ENCODE measurements around the gene EVA1A.

Gene EVA1A

DNA sequence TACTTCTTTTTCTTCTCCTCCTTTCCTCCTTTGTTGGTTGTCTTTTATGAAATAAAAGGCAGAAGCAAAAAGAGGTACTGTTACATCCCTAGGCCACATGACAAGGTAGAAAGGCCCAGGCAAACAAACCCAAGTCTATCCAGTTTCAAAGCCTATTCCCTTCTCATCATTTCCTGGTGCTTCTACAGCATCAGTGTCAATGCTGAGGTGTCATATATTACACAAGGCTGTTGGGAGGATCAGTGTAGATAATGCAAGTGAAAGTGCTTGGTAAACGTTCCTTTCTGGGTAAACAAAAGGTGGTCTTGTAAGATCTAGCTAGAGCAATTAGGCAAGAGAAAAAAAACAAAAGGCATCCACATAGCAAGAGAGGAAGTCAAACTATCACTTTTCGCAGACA lies 64.9 kb downstream of the EVA1A start (continued):
- TF ChIP-seq, protein P1, sequence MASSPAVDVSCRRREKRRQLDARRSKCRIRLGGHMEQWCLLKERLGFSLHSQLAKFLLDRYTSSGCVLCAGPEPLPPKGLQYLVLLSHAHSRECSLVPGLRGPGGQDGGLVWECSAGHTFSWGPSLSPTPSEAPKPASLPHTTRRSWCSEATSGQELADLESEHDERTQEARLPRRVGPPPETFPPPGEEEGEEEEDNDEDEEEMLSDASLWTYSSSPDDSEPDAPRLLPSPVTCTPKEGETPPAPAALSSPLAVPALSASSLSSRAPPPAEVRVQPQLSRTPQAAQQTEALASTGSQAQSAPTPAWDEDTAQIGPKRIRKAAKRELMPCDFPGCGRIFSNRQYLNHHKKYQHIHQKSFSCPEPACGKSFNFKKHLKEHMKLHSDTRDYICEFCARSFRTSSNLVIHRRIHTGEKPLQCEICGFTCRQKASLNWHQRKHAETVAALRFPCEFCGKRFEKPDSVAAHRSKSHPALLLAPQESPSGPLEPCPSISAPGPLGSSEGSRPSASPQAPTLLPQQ (tag by site-specific recombination; IDR thresholded peaks at IDR 0.05) = no peak
- TF ChIP-seq ZNF140 (tag by site-specific recombination; IDR thresholded peaks at IDR 0.05) (no peak), ZNF580 (tag by site-specific recombination; IDR thresholded peaks at IDR 0.05) (no peak), ZNF514 (tag by site-specific recombination; IDR thresholded peaks at IDR 0.05) (no peak), ZNF169 (tag by site-specific recombination; IDR thresholded peaks at IDR 0.05) (no peak), BCL6B (tag by site-specific recombination; IDR thresholded peaks at IDR 0.05) (no peak), ZIC2 (tag by site-specific recombination; IDR thresholded peaks at IDR 0.05) (no peak), ZNF654 (tag by site-specific recombination; IDR thresholded peaks at IDR 0.05; ENCODE audit: low read depth) (no peak), ZNF23 (tag by site-specific recombination; IDR thresholded peaks at IDR 0.05; ENCODE audit: borderline replicate concordance) (no peak), ZNF202 (tag by site-specific recombination; IDR thresholded peaks at IDR 0.05; ENCODE audit: borderline replicate concordance) (no peak), ZNF701 (tag by site-specific recombination; IDR thresholded peaks at IDR 0.05) (no peak), ZNF621 (tag by site-specific recombination; IDR thresholded peaks at IDR 0.05) (no peak)
- TF ChIP-seq, protein P2, sequence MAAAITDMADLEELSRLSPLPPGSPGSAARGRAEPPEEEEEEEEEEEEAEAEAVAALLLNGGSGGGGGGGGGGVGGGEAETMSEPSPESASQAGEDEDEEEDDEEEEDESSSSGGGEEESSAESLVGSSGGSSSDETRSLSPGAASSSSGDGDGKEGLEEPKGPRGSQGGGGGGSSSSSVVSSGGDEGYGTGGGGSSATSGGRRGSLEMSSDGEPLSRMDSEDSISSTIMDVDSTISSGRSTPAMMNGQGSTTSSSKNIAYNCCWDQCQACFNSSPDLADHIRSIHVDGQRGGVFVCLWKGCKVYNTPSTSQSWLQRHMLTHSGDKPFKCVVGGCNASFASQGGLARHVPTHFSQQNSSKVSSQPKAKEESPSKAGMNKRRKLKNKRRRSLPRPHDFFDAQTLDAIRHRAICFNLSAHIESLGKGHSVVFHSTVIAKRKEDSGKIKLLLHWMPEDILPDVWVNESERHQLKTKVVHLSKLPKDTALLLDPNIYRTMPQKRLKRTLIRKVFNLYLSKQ (tag by site-specific recombination; IDR thresholded peaks at IDR 0.05; ENCODE audit: borderline replicate concordance) = no peak

DNA sequence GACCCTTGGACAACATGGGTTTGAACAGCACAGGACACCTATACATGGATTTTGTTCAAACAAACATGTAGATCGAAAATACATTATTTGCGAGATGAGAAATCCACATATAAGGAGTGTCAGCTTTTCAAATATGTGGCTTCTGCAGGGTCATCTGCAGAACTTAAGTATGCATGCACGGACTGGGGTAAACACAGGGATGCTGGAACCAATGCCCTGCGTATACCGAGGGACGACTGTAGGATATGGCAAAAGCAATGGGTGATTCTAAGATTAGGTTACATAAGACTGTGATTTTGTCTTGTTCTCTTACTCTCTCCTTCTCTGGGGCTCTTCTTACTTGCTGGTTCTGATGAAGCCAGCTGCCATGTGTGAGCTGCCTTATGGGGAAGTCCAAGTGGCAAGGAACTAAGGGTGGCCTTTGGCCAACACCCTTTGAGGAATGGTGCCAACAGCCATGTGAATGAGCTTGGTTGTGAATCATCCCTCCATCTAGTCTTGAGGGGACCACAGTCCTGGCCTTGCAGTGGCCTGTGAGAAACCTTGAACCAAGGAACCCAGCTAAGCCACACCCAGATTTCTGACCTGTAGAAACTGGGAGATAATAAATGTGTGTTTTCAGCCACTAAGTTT lies 66.5 kb downstream of the EVA1A start:
- no peaks in the 10 kb centered on the region for H3K4me1 ChIP-seq (ENCODE audit: control insufficient read depth, insufficient read depth, low read length)
- POLR2A ChIA-PET = no interaction called here
- no peaks in the 10 kb centered on the region for H3K36me3 ChIP-seq (ENCODE audit: control insufficient read depth in 2 of 2, insufficient read depth in 1 of 2, low read length in 2 of 2)
- CTCF ChIA-PET = interaction anchor here (0.6 to 0.8 kb wide), 2 partner anchors 27 to 78 kb away, joined by 3 read pairs; no protein-coding TSS in a partner anchor
- no peak overlapping the region for H3K4me3 ChIP-seq (ENCODE audit: low read depth, low read length)
- no peaks in the 10 kb centered on the region for H3K9me3 ChIP-seq (ENCODE audit: control insufficient read depth, insufficient read depth, low read depth, low read length)
- no peak overlapping the region for H3K27ac ChIP-seq (ENCODE audit: extremely low read depth, low read depth, low read length)
- no peak for TF ChIP-seq ZNF792 (tag by site-specific recombination; IDR thresholded peaks at IDR 0.05)
- no peak for TF ChIP-seq ZNF148 (tag by site-specific recombination; IDR thresholded peaks at IDR 0.05; ENCODE audit: borderline replicate concordance)
- no peak for TF ChIP-seq ZNF157 (tag by site-specific recombination; IDR thresholded peaks at IDR 0.05)
- TF ChIP-seq ZNF239 (tag by site-specific recombination; IDR thresholded peaks at IDR 0.05) = no peak
- no peak for TF ChIP-seq ZNF777 (tag by site-specific recombination; IDR thresholded peaks at IDR 0.05; ENCODE audit: borderline replicate concordance)
- TF ChIP-seq, protein P2 (tag by site-specific recombination; IDR thresholded peaks at IDR 0.05; ENCODE audit: borderline replicate concordance) = no peak
- TF ChIP-seq ZBTB17 (tag by site-specific recombination; IDR thresholded peaks at IDR 0.05) = no peak
- TF ChIP-seq ZNF558 (tag by site-specific recombination; IDR thresholded peaks at IDR 0.05) = no peak
- TF ChIP-seq, protein P3, sequence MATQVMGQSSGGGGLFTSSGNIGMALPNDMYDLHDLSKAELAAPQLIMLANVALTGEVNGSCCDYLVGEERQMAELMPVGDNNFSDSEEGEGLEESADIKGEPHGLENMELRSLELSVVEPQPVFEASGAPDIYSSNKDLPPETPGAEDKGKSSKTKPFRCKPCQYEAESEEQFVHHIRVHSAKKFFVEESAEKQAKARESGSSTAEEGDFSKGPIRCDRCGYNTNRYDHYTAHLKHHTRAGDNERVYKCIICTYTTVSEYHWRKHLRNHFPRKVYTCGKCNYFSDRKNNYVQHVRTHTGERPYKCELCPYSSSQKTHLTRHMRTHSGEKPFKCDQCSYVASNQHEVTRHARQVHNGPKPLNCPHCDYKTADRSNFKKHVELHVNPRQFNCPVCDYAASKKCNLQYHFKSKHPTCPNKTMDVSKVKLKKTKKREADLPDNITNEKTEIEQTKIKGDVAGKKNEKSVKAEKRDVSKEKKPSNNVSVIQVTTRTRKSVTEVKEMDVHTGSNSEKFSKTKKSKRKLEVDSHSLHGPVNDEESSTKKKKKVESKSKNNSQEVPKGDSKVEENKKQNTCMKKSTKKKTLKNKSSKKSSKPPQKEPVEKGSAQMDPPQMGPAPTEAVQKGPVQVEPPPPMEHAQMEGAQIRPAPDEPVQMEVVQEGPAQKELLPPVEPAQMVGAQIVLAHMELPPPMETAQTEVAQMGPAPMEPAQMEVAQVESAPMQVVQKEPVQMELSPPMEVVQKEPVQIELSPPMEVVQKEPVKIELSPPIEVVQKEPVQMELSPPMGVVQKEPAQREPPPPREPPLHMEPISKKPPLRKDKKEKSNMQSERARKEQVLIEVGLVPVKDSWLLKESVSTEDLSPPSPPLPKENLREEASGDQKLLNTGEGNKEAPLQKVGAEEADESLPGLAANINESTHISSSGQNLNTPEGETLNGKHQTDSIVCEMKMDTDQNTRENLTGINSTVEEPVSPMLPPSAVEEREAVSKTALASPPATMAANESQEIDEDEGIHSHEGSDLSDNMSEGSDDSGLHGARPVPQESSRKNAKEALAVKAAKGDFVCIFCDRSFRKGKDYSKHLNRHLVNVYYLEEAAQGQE (tag by site-specific recombination; IDR thresholded peaks at IDR 0.05) = no peak
- no peak for TF ChIP-seq ZNF202 (tag by site-specific recombination; IDR thresholded peaks at IDR 0.05; ENCODE audit: borderline replicate concordance)
- TF ChIP-seq WT1 (tag by site-specific recombination; IDR thresholded peaks at IDR 0.05) = no peak
